ENCODE measurements around the gene ARHGAP4. TPM values are rescaled to one million over a fixed set of nuclear protein-coding genes. Genes with fewer than 3 reads are reported as not detected.

Gene ARHGAP4
- total and polyA plus RNA-seq, 2 donors (not counting 3 experiments of a cell fraction or from before 2014, with no cell fraction given), result 20.9 to 33.3 TPM

- no peak for DNase-seq (ENCODE audit: low read depth, low spot score)
- no peak overlapping the region for H3K4me3 ChIP-seq (replicated peaks in 1 of 3; ENCODE audit: insufficient read depth in 1 of 3, low read depth in 1 of 3, low read length in 3 of 3)
- no peaks in the 10 kb centered on the region for H3K9me1 ChIP-seq (replicated peaks; ENCODE audit: control insufficient read depth, extremely low read depth, insufficient read depth, low read length)
- H4K20me1 ChIP-seq (replicated peaks; ENCODE audit: control insufficient read depth, extremely low read depth, insufficient read depth, low read length), result no peaks in the 10 kb centered on the region
- ChIA-PET CTCF (no interaction called here), POLR2A (no interaction called here)
- H3K4me1 ChIP-seq (ENCODE audit: control insufficient read depth, extremely low read depth, insufficient read depth, low read length), result no peaks in the 10 kb centered on the region
- no peak overlapping the region for H3K9ac ChIP-seq (replicated peaks; ENCODE audit: extremely low read depth, insufficient read depth, low read length)
- no peaks in the 10 kb centered on the region for H3K9me3 ChIP-seq (replicated peaks; ENCODE audit: control insufficient read depth, insufficient read depth, low read length)
- intact Hi-C loops (cut with micrococcal nuclease) (loop anchor here (10.0 kb wide), 1 partner anchor 84 kb away; the partner anchor contains the start of genes IDH3G and SSR4), dilution Hi-C loops (cut with MboI; ENCODE audit: extremely low pct_ligation_motif_present, low sequenced_read_pairs) (no loop called here)
- peaks cover 11 to 12% of the 10 kb centered on the region in 2 experiments for H3K27me3 ChIP-seq (ENCODE audit: control insufficient read depth in 2 of 2, insufficient read depth in 2 of 2, low read length in 2 of 2)
- no peak for TF ChIP-seq EZH2 (IDR thresholded peaks at IDR 0.05; ENCODE audit: borderline replicate concordance, low read depth, low read length, severe bottlenecking)
- TF ChIP-seq JUN (IDR thresholded peaks at IDR 0.05; ENCODE audit: borderline replicate concordance, insufficient read depth, insufficient read length, low read depth), result no peak
- TF ChIP-seq MAX (IDR thresholded peaks at IDR 0.05; ENCODE audit: insufficient read depth, insufficient read length), result no peak
- TF ChIP-seq POLR2A (IDR thresholded peaks at IDR 0.05; ENCODE audit: low read depth, low read length), result no peak
- no peak for TF ChIP-seq GATA2 (IDR thresholded peaks at IDR 0.05; ENCODE audit: insufficient read depth, insufficient read length, low read depth, low read length)
- TF ChIP-seq POLR2AphosphoS5 (IDR thresholded peaks at IDR 0.05; ENCODE audit: insufficient read depth, low read depth, low read length), result no peak
- TF ChIP-seq, protein P1, sequence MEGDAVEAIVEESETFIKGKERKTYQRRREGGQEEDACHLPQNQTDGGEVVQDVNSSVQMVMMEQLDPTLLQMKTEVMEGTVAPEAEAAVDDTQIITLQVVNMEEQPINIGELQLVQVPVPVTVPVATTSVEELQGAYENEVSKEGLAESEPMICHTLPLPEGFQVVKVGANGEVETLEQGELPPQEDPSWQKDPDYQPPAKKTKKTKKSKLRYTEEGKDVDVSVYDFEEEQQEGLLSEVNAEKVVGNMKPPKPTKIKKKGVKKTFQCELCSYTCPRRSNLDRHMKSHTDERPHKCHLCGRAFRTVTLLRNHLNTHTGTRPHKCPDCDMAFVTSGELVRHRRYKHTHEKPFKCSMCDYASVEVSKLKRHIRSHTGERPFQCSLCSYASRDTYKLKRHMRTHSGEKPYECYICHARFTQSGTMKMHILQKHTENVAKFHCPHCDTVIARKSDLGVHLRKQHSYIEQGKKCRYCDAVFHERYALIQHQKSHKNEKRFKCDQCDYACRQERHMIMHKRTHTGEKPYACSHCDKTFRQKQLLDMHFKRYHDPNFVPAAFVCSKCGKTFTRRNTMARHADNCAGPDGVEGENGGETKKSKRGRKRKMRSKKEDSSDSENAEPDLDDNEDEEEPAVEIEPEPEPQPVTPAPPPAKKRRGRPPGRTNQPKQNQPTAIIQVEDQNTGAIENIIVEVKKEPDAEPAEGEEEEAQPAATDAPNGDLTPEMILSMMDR (IDR thresholded peaks at IDR 0.05; ENCODE audit: extremely low read depth in 1 of 2, insufficient read depth in 1 of 2, low read depth in 1 of 2, low read length in 2 of 2), result no peak
- TF ChIP-seq FOS (IDR thresholded peaks at IDR 0.05; ENCODE audit: borderline replicate concordance, insufficient read depth, low read length), result no peak
- TF ChIP-seq MYC (IDR thresholded peaks at IDR 0.05; ENCODE audit: low read depth, low read length), result no peak
- no peak for FAIRE-seq
- no peak overlapping the region for H3K4me2 ChIP-seq (ENCODE audit: insufficient read depth, low read length)
- H3K27ac ChIP-seq (ENCODE audit: insufficient read depth, low read depth, low read length), result no peak overlapping the region
- H3K79me2 ChIP-seq (ENCODE audit: control insufficient read depth, insufficient read depth, low read length), result no peaks in the 10 kb centered on the region
- no TSS peak for BruUV-seq (replicated peaks)
- no peaks in the 10 kb centered on the region for H3K36me3 ChIP-seq (ENCODE audit: control insufficient read depth in 2 of 2, extremely low read depth in 1 of 2, insufficient read depth in 2 of 2, low read length in 2 of 2)
- no peak overlapping the region for H2AFZ ChIP-seq (ENCODE audit: low read depth, low read length)
These were observed 47.0 kb downstream of the ARHGAP4 start for GRCh38 chrX:153878969-153879653.

Data from endothelial cell of umbilical vein (primary cell).